Endothelial cell of umbilical vein (primary cell): ENCODE measurements around the gene C9orf152.

Source experiments
- CTCF ChIP-seq, 2 donors: IDR thresholded peaks; 1 replicate in 1 of 2; 2 replicates in 1 of 2; pipeline ENCODE4 v1.5.1; 2011; ENCODE audit warnings: low read length in 2 of 2, mild to moderate bottlenecking in 2 of 2, moderate library complexity in 2 of 2, control low read depth in 1 of 2, inconsistent platforms in 1 of 2, low read depth in 1 of 2; ENCODE audit not compliant: insufficient read depth in 1 of 2; ENCODE audit errors: extremely low read depth in 1 of 2
- EZH2 ChIP-seq: IDR thresholded peaks from 2 replicates; pipeline ENCODE4 v1.6.1; 2012; ENCODE audit warnings: borderline replicate concordance, low read depth, mild to moderate bottlenecking, moderate library complexity, low read length, inconsistent platforms; ENCODE audit not compliant: severe bottlenecking
- FOS ChIP-seq: IDR thresholded peaks from 2 replicates; pipeline ENCODE4 v1.6.1; 2011; ENCODE audit warnings: mild to moderate bottlenecking, low read length, moderate library complexity, borderline replicate concordance; ENCODE audit not compliant: insufficient read depth
- MAX ChIP-seq: IDR thresholded peaks from 2 replicates; pipeline ENCODE4 v1.6.1; 2011; ENCODE audit not compliant: insufficient read depth, insufficient read length
- MYC ChIP-seq: IDR thresholded peaks from one replicate; pipeline ENCODE4 v1.6.1; 2011; ENCODE audit warnings: mild to moderate bottlenecking, low read depth, low read length
- POLR2A ChIP-seq: IDR thresholded peaks from 2 replicates; pipeline ENCODE4 v1.6.1; 2012; ENCODE audit warnings: low read depth, mild to moderate bottlenecking, control low read depth, low read length
- POLR2AphosphoS5 ChIP-seq: IDR thresholded peaks from 2 replicates; pipeline ENCODE4 v1.6.1; 2012; ENCODE audit warnings: low read depth, mild to moderate bottlenecking, control low read depth, low read length, moderate library complexity; ENCODE audit not compliant: insufficient read depth

GRCh38 chr9:110251212-110251611 lies 43.3 kb upstream of the C9orf152 start:
- no peak for TF ChIP-seq CTCF (IDR thresholded peaks at IDR 0.05; ENCODE audit: extremely low read depth in 1 of 2, insufficient read depth in 1 of 2, low read depth in 1 of 2, low read length in 2 of 2)
- no peak for TF ChIP-seq POLR2A
- no peak for TF ChIP-seq EZH2
- TF ChIP-seq MAX, result no peak
- TF ChIP-seq POLR2AphosphoS5, result no peak
- TF ChIP-seq MYC, result no peak
- no peak for TF ChIP-seq FOS
